GM18861 (cell line): ENCODE results near the gene ANKRD13D.
"Not testable (repeated sequence)": the region's sequence is repeated elsewhere in the genome, so short reads cannot be mapped to it uniquely, and the experiment has no call there.

Source experiments
- ATAC-seq: cut with Tn5 transposase; IDR thresholded peaks from one replicate; pipeline ENCODE4 v1.9.1; 2021; ENCODE audit not compliant: unreplicated experiment

The ANKRD13D gene

DNA sequence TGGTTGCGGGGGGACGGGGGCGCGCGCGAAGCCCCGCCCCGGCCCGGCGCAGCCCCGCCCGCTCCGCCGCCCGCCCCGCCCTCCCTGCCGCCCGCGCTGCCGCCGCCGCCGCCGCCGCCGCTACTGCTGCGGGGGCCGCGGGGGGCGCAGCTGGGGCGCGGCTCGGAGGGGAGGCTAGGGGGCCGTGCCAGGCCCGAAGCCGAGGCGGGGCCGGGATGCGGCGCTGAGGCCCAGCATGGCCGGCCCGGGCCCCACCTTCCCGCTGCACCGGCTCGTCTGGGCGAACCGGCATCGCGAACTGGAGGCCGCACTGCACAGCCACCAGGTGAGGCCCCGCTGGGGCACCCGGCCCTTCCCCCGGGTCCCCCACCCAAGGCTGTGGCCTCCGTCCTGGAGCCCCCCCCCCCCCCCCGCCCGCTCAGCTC is at the start of gene ANKRD13D:
Gene ANKRD13D (plus strand): TSS at position 78 of the 425 bp plus-strand sequence. CDS start 158 bp downstream, at position 236.
- ATAC-seq, result no peak

DNA sequence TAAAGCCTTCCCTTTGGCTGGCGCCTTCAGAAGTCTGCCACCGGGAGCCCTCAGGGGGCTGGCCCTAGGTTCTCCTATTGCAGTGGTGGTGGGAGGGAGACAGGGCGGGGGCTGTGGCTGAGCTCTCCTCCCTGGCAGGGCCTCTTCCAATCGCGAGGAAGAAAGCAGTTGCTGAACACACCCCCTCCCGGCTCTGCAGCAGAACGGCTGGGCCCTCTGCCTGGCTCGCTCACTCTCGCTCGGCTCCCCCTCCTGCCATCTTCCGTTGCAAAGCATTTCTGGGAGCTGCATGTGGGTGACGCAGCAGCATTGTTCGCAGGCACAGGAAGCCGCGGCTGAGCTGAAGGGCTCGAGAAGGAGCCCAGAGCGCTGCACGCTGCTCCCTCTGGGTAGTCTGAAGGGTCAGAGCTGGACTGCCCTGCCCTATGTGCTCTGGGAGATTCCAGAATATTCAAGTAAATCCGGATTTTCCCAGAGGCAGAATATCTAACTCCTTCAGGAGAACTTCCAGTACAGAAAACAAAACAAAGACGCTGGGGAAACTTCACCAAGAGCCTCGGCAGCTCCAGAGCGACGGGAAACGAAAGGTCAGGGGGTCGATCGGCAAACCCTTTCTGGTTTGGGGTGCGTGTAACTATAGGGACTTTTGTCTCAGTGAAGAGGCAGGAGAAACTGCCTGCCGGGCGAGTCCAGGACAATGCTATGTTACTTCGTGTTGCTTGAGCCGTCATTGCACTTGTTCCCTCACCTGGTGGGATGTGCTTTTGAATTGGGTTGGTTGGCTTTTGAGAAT is 49.1 kb upstream of the ANKRD13D start:
- peak; percentile 70 for ATAC-seq

DNA sequence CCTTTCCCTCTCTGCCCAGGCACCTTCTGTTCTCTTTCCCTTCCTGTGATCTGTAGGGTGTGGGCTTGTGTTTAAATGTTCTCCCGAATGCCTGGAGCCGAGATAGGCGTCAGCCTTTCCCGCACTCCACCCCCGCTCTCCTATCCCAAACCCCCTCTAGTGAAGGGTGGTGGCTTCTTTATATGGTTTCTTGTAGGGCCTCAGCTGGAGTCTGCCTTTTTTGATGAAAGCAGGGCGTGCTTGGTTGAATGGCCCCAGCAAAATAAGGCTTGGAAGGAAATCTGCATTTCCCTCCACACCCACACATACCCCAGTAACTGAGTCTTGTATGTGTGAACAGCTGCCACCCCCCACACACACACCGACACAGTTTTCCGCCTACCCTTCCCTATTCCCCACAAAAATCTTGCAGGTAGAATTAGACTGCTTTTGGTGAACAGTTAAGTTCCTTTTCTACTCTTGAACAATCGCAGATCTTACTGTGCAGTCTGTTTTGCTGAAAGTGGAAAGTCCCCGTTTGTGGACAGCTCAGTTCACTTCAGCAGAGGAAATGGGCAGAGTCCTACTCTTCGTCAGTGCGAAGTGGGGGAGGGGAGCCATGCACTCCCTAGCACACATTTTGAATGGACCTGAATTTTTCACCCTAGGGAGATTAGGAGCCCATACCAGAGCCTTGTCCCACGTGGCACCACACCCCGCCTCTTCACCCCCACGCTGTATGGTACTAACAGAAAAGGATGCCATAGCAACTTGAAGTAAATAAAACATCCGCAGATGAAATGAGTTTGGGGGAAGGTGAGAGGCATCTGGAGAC is 48.3 kb upstream of the ANKRD13D start:
- no peak for ATAC-seq

DNA sequence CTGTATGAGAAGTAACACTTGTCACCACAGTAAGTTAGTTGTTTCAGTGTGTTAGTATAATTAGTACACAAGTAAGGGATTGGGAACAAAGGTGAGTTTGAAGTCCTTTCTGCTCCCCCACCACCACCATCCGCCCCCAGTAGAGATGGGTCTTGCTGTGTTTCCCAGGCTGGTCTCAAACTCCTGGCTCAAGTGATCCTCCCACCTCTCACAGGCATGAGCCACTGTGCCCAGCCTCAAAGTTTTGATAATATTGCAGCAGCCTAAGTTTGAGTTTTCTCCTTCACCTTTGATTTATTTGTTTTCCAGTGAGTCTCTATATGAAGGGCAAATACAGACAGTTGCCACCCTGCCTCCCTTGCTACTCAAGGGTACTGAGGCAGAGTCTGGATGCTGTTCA is 46.6 kb upstream of the ANKRD13D start:
- ATAC-seq, result no peak

DNA sequence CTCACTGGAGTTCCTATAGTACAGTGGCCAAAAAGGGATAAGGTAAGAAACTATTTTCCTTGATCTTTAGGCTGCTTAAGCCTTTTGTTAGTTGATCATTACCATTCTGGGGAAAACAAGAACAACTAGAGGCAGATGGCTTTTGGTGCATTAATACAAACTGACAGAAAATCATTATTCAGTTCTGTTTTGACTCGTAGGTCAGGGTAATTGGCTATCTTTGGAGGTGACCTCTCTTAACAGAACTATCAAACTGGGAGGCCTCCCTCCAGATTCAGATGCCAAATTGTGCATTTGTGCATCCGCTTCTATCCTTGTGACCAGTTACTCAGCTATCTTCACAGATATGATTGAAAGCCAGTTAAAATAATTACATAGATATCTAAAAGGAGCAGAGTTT is 46.1 kb upstream of the ANKRD13D start:
- ATAC-seq, result no peak

DNA sequence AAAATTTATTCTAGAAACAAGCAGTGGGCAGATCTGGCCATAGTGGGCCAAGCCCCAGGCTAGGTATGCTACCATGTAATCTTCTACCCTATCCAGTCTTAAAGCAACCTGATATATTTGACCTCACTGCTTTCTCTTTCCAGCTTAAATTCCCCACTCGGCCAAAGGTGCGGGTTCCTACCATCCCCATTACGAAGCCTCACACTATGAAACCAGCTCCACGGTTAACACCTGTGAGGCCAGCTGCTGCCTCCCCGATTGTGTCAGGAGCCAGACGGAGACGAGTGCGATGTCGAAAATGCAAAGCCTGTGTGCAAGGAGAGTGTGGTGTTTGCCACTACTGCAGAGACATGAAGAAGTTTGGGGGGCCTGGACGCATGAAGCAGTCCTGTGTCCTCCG is 44.1 kb upstream of the ANKRD13D start:
- no peak for ATAC-seq

DNA sequence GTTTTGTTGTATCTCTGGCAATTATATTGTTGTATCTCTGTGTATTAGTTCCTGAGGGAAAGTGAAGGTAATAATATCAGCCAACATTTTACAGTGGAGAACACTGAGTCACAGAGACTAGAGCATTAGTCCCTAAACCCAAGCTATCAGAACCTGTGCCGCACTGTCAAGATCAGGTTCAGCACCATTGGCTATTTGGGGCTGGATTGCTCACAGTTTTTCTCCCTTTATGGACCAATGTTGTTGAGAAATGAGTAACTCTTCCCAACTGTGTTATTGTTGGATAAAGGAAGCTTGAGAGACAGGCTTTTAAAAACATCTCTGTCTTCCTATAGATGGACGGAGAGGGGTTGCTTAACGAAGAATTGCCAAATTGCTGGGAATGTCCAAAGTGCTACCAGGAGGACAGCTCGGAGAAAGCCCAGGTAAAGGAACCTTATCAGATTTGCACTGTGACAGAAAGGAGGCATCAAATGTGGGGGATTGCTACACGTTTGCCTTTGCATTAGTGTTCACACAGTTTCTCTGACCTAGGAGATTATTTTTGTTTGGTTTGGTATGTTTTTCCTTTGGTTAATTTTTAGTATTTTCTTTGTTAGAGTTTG is 41.1 kb upstream of the ANKRD13D start:
- no peak for ATAC-seq

DNA sequence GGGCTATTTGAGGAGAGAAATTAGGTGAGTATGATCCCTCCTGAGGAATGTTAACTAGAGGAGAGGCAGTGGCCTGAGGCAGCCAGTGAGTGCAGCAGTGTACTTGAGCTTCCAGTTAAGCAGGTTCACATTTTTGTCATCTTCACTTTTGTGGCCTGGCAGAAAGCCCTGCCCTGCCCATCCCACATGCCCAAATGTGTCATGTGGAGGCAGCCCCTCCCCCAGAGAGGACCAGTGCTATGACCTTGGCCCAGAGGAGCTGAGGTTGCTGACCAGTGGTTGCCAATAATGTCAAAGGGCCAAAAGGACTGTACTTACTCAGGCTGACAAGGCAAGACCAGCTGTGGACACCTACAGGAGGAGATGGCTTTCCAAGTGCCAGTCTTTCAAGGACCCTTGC is 40.5 kb upstream of the ANKRD13D start:
- ATAC-seq, result no peak

DNA sequence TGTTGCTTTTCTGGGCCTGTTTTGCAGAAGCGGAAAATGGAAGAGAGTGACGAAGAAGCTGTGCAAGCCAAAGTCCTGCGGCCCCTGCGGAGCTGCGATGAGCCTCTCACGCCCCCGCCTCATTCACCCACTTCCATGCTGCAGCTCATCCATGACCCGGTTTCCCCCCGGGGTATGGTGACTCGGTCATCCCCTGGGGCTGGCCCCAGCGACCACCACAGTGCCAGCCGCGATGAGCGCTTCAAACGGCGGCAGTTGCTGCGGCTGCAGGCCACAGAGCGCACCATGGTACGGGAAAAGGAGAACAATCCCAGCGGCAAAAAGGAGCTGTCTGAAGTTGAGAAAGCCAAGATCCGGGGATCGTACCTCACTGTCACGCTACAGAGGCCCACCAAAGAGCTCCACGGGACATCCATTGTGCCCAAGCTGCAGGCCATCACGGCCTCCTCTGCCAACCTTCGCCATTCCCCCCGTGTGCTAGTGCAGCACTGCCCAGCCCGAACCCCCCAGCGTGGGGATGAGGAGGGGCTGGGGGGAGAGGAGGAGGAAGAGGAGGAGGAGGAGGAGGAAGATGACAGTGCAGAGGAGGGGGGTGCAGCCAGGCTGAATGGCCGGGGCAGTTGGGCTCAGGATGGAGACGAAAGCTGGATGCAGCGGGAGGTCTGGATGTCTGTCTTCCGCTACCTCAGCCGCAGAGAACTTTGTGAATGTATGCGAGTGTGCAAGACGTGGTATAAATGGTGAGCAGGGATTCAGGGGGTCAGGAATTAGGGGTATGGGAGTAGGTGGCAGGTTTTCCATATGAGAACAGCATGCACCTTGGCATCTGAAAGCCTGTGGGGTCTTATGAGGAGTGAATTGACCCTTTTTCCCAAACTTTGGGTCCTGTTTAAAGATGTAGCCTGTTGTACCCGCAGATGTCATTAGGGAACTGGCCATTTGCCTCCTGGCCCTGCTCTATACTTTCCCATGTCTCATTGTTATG is 38.8 kb upstream of the ANKRD13D start:
- ATAC-seq, result no peak

DNA sequence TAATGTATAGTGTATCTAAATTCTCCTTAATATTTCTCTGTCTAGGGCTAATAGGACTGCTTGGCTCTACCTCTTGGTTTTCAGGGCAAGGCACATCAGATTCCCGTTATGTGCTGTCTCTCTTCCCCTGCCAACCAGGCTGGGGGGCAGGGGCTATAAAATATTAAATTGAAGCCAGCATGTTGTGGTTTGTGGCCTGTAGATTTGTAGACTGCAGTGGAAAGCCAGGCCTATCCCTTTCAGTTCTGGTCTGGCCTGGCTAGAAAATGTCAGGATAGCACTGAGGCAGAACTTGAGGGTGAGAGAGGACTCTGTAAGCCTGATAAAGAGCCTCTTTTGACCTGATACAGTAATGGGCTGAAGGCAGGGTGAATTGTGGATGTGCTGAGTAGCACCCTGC is 37.3 kb upstream of the ANKRD13D start:
- ATAC-seq, result no peak

DNA sequence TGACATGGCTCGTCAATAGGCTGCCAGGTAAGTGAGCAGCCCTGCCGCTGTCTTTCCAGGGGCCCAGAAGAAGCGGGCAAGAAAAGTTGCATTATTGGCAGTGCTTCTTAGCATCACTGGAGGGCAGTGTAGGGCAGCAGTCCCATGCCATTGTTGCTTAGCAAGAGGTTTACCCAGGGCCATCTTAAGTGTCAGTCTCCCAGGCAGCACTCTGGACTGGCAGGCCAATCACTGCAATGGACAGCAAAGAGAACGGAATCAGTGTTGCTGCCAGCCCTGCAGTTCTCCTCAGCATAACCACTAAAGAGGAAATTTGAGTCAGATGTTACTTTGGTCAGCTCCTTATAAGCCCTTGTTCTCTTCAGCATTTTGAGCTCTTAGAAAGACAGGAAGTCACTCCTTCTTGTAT is 36.3 kb upstream of the ANKRD13D start:
- ATAC-seq, result no peak

DNA sequence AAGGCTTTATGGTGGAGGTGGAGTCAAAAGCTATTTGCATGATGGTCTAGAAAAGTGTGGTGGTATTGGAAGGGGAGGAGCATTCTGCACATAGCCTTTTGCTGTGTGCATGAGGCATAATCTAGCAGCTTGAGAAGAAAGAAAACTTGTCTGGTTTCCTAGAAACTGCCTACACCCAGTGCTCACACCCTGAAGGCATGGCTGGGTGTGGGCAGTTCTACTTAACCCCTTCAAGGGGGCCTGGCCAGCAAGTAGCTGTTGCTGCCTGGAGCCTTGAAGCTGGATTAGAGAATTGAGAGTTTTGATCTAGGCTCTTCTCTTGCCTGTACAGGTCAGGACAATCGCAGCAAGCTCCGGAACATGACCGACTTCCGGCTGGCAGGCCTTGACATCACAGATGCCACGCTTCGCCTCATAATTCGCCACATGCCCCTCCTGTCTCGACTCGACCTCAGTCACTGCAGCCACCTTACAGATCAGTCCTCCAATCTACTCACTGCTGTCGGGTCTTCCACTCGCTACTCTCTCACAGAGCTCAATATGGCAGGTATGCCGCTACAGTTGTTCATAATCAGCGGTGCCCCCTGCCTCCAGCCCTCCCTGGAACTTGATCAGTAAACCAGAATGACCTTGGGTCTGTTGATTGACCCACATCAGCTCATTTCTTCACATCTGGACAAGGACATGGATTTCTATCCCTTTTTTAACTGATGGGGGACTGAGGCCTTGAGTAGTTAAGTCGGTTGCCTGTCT is 35.1 kb upstream of the ANKRD13D start:
- ATAC-seq, result no peak

DNA sequence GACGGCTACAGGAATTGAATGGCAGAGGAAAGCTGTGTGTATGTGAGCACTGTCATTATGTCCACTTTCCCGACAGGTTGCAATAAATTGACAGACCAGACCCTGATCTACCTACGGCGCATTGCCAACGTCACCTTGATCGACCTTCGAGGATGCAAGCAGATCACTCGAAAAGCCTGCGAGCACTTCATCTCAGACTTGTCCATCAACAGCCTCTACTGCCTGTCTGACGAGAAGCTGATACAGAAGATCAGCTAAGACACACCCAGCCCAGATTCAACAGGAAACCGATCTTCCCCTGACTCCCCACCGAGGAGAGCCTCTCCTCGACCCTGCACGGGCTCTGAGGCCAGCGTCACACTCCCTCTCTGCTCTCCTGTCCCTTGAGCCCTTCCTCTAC is 34.3 kb upstream of the ANKRD13D start:
- ATAC-seq, result no peak

DNA sequence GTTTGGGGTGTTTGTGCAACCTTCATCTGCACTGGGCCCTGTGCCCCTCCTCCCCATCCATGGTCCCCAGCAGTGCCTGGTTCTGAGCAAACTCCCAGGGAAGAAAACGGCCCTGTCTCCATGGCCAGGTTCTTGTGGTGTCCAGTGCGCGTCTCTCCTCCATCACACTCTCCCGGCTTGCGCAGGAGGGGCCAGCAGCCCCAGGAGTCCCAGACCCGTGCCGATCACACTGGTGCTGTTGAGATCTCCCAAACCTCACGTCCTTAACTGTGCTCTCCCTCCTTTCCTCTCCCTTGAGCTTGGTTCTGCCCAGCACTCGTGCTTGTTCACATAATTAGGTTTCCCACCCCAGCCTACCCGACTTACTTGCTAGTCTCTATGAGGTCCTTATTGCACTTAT is 33.8 kb upstream of the ANKRD13D start:
- no peak for ATAC-seq

DNA sequence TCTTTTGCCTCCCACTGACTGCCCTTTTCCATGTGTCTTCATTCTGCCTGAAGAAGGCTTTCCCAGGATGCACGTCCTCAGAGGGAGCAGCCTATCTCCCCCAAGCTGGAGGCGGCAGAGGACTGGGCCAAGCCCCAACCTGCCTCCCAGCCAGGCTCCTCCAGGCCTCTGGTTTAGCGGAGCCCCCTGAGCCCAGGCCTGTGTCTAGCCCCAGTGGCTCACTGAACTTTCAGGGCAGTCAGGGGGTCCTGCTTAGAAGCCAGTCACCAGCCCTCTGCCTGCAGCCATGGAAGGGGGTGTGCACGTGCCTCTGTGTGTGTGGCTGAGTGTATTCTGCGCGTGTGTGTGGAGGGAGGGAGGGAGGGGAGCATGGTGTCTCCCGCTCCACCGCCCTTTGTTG is 33.2 kb upstream of the ANKRD13D start:
- no peak for ATAC-seq

DNA sequence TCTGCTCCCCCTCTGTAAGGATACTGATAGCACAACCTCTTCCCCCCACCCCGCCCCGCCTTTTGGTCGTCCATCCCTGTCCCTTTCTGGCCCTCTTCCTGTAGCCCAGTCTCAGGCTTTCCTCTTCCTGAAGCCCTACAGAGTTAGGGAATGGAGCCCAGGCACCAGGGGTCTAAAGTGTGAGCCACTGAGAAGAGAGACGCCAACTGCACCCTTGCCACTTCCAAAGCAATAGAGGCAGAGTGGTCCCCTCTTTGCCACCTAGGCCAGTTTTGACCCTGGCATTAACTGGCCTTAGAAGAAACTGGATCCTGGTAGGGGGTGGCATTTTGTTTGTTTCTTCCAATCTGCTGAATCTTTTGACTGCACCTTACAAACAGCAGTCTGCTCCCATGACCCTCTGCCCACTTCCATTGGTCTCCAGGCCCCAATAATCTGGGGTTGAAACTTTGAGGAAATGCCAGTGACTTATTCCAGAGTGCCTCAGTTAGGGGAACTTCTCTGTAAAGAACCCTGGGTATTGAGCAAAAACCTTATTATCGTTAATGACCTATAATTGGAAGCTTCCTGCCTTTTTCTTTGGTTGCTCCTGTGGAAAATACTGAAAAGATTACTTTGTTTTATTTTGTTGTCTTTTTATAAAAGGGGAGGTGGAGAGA is 32.5 kb upstream of the ANKRD13D start:
- ATAC-seq, result no peak

DNA sequence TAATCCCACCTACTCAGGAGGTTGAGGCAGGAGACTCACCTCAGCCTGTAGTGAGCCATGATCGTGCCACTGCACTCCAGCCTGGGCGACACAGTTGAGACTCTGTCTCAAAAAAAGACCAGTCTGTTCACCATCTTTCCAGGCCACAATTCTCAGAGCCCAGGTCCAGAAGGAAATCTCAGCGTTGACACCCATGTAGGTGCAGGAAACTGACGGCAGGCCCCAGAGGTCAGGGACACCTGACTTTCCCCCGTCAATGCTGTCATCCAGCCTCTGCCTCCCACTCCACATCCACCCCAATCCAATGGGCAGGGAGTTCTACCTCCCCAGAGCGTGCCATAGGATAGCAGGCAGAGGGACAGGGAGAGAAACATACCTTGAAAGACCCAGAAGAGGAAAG is 28.7 kb upstream of the ANKRD13D start:
- no peak for ATAC-seq

DNA sequence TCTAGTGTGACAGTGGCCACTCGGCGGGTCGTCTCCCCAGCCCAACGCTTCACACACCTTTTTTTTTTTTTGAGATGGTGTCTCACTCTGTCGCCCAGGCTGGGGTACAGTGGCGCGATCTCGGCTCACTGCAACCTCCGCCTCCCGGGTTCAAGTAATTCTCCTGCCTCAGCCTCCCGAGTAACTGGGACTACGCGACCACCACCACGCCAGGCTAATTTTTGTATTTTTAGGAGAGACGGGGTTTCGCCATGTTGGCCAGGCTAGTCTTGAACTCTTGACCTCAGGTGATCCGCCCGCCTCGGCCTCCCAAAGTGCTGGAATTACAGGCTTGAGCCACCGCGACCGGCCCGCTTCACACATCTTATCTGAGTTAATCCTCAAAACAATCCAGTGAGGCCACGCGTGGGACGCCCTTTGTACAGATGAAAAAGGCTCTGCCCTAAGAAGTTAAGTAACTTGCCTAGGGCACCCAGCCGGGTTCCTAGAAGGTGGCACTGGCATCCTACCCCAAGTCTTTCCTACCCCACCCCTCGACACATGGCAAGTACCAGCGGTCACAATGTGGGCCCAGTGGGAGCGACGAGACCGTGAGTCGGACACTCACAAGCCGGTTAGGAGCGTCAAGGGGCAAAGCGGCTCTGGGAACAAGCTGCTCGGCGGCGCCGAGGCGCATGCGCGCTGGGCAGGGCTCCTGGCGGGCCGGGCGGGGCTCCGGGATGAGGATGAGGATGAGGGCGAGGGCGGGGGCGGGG is 28.0 kb upstream of the ANKRD13D start:
- ATAC-seq, result not testable (repeated sequence)

DNA sequence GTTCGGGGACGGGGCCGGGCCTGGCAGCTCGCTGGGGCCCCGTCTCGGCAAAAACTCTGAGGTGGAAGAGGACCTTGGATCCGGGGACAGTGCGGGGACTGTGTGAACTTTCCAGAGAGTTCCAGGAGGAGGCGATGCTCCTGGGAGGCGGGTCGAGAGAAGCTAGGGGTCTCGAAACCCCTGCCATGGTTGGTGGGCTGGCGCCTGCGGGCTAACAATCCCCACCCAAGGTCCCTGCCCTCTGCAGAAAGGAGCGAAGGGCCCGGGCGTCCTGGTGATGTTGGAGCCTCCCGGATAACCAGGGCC is 27.5 kb upstream of the ANKRD13D start:
- ATAC-seq, result no peak
